NCI-H146 (cell line): Measurements from ENCODE around the gene UPP2.
A peak's percentile ranks its signal among the peaks of the same experiment; 100 is the strongest.

ENCODE experiments used
- DNase-seq: peaks from one replicate; lab custom pipeline; 2025; lab: John Stamatoyannopoulos, UW

UPP2 gene

GRCh38 chr2:158101384-158101926, at the start of gene UPP2:
TSS of gene UPP2 (plus strand) at chr2:158101876. CDS start at chr2:158102064, 188 bp downstream.
- no peak for DNase-seq

- no peak for DNase-seq
These were observed 48.9 kb upstream of the UPP2 start for GRCh38 chr2:158052761-158053160.

- no peak for DNase-seq
These were observed 44.8 kb upstream of the UPP2 start for GRCh38 chr2:158056875-158057274.

- DNase-seq = no peak
These were observed 41.4 kb upstream of the UPP2 start for GRCh38 chr2:158060160-158060834.

GRCh38 chr2:158060835-158061435, 40.7 kb upstream of the UPP2 start:
- no peak for DNase-seq

- no peak for DNase-seq
These were observed 39.9 kb upstream of the UPP2 start for GRCh38 chr2:158061763-158062162.

- no peak for DNase-seq
These were observed 35.5 kb upstream of the UPP2 start for GRCh38 chr2:158066046-158066713.

- DNase-seq = no peak
These were observed 30.7 kb upstream of the UPP2 start for GRCh38 chr2:158071018-158071417.

GRCh38 chr2:158072361-158072760, 29.3 kb upstream of the UPP2 start:
- no peak for DNase-seq

- peak; percentile 72 for DNase-seq
These were observed 22.0 kb upstream of the UPP2 start for GRCh38 chr2:158079672-158080071.

GRCh38 chr2:158088093-158088492, 13.6 kb upstream of the UPP2 start:
- no peak for DNase-seq

GRCh38 chr2:158089322-158089721, 12.4 kb upstream of the UPP2 start:
- no peak for DNase-seq

GRCh38 chr2:158091647-158092046, 10.0 kb upstream of the UPP2 start:
- DNase-seq = no peak

GRCh38 chr2:158094487-158095092, 7.1 kb upstream of the UPP2 start:
- DNase-seq = no peak

GRCh38 chr2:158095269-158095668, 6.4 kb upstream of the UPP2 start:
- DNase-seq = no peak

GRCh38 chr2:158095912-158096311, 5.8 kb upstream of the UPP2 start:
- no peak for DNase-seq

GRCh38 chr2:158097481-158097880, 4.2 kb upstream of the UPP2 start:
- no peak for DNase-seq

- no peak for DNase-seq
These were observed 3.5 kb upstream of the UPP2 start for GRCh38 chr2:158098178-158098577.

GRCh38 chr2:158099716-158100115, 2.0 kb upstream of the UPP2 start:
- no peak for DNase-seq

- DNase-seq = no peak
These were observed 1.3 kb upstream of the UPP2 start for GRCh38 chr2:158100411-158100810.

- no peak for DNase-seq
These were observed 770 bp downstream of the UPP2 start for GRCh38 chr2:158102446-158102845.

GRCh38 chr2:158103411-158104012, 1.8 kb downstream of the UPP2 start:
- DNase-seq = no peak
